Stimulated activated CD4-positive, alpha-beta T cell treated with anti-CD3 and anti-CD28 coated beads, Interleukin-2, amount 100 ng/mL, for 4 hours (primary cell): ENCODE data around the gene ZSCAN10.
"Not testable (repeated sequence)": the region's sequence is repeated elsewhere in the genome, so short reads cannot be mapped to it uniquely, and the experiment has no call there.

Experiments
- DNase-seq: peaks from one replicate; pipeline ENCODE4 v3.0.0-alpha.2; 2020; ENCODE audit warnings: low read depth

Gene ZSCAN10

GRCh38 chr16:3098459-3099394 is at the start of gene ZSCAN10:
Gene ZSCAN10 (minus strand): TSS chr16:3099294. CDS start chr16:3092937, 6,357 bp downstream.
- no peak for DNase-seq

GRCh38 chr16:3148256-3149192 is 49.4 kb upstream of the ZSCAN10 start:
- DNase-seq = no peak

GRCh38 chr16:3147757-3148104 is 48.6 kb upstream of the ZSCAN10 start:
- no peak for DNase-seq

GRCh38 chr16:3147046-3147756 is 48.1 kb upstream of the ZSCAN10 start:
- no peak for DNase-seq

DNA sequence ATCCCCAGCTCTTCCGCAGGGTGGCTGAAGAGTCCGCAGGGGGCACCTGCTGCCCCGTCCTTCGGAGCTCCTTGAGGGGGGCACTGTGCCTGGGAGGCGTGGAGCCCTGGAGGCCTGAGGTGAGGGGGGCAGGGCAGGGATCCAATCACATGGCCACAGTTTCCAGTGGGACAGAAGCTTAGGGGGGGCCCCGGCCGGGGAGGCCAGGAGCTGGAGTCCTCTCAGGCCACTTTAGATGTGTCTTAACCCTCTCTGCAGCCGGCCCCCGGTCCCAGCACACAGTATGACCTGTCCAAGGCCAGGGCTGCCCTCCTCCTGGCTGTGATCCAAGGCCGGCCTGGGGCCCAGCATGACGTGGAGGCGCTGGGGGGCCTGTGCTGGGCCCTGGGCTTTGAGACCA is 46.6 kb upstream of the ZSCAN10 start:
- no peak for DNase-seq

DNA sequence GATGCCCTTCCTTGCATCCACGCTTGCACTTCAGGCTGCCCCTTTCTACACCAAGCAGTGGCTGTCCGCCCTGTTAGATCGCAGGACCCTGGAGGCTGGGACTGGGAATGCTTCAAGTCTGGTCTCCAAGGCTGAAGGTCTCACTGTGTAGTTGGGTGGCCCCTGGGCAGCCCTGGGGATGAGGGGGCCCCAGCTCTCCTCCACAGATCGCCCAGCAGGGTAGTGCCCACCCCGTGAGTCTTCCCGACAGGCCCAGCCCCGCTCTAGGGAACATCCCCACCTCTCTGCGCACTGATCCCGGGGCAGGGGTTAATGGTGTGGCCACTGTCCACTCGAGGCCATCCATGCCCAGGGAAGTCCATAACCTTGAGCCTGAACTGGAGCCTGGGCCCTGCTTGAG is 46.1 kb upstream of the ZSCAN10 start:
- no peak for DNase-seq

DNA sequence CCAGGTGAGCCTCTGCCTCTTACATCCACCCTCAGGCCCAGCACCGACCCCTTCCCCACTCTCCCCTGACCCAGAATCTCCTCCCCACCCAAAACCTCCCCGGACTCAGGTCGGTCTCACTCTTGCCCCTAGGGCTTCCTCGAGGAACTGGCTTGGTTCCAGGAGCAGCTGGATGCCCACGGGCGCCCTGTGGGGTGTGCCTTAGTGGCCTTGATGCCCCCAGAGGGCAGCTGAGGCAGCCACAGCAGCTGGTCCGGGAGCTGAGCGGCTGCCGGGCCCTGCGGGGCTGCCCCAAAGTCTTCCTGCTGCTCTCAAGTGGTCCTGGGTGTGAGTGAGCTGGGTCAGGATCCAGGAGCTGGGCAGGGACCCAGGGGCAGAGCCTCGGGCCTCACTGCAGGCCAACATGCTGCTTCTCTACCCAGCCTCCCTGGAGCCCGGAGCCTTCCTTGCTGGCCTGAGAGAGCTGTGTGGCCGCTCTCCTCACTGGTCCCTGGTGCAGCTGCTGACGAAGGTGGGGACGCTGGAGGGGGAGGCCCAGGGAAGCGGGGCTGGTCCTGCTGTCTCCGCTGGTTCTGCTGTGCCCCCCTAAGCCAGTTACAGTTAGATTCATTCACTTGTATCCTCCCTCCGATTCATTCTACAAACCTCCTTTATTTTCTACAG is 45.4 kb upstream of the ZSCAN10 start:
- DNase-seq = no peak

DNA sequence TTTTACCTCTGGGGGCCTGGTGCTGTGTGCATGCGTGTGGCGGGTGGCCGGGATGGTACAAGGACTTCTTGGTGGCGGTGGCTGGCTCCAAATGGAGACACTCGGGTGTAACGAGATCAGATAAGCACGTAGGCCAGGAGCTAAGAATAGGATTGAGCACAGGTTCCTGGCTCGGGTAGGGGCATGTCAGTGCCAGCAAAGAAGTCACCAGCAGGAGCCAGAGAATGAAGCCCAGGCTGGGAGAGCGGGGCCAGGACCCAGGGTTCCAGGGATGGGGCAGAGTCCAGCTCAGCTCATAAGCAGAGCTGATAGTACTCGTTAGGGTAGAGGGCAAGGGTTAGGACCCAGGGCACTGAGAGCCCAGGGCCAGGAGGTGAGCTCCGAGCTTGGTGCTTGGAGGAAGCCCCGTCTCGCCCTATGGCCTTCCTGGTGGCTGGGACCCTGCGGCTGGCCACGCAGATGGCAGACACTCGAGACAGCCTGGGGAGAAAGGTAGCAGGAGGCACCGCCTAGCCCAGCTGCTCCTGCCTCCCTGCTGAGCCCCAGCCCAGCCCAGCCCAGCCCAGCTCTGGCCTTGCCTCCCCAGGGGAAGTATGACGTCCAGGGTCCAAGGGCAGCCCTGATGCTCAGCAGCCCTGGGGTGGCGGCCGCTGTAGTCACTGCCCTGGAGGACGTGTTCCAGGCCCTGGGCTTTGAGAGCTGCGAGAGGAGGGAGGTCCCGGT is 44.7 kb upstream of the ZSCAN10 start:
- DNase-seq = no peak

DNA sequence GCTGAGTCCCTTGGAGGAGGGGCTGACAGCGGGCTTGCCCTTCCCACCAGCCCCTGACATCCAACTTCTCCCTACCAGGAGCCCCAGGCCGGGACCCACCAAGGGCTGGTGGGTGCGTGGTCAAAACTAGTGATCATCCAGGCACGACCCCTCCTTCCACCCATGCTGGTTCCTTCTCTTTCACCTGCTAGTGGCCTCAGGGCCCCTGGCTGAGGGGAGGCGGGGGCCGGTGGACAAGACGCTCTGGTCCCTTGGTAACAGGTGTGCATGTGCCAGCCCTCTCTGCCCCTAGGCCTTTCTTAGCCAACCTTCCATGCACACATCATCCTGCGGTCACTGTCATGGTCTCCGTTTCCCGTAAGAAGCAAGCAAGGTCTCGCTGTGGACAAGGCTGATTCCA is 44.1 kb upstream of the ZSCAN10 start:
- no peak for DNase-seq

GRCh38 chr16:3142770-3143169 is 43.7 kb upstream of the ZSCAN10 start:
- DNase-seq = no peak

- DNase-seq = no peak
These were observed 43.2 kb upstream of the ZSCAN10 start for GRCh38 chr16:3142327-3142726.

DNA sequence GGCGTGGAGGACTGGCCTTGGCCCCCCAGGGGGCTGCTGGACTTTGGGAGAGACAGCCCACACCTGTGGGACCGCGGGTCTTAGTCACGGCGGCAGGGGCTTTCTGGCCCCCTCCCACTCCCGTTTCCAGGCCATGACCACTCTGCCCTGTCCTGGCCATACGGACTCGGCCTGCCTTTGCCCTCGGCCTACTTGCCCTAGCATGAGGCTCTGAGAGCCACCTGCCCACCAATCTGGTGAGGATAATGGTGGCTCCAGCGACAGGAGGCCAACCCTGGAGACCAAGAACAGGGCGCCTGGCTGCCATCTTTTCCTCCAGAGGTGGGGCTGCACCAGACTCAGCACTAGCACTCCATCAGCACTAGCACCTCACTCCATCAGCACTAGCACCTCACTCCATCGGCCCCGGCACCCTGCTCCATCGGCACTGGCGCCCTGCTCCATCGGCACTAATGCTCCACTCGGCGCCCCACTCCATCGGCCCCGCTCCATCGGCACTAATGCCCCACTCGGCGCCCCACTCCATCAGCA is 42.8 kb upstream of the ZSCAN10 start:
- no peak for DNase-seq

DNA sequence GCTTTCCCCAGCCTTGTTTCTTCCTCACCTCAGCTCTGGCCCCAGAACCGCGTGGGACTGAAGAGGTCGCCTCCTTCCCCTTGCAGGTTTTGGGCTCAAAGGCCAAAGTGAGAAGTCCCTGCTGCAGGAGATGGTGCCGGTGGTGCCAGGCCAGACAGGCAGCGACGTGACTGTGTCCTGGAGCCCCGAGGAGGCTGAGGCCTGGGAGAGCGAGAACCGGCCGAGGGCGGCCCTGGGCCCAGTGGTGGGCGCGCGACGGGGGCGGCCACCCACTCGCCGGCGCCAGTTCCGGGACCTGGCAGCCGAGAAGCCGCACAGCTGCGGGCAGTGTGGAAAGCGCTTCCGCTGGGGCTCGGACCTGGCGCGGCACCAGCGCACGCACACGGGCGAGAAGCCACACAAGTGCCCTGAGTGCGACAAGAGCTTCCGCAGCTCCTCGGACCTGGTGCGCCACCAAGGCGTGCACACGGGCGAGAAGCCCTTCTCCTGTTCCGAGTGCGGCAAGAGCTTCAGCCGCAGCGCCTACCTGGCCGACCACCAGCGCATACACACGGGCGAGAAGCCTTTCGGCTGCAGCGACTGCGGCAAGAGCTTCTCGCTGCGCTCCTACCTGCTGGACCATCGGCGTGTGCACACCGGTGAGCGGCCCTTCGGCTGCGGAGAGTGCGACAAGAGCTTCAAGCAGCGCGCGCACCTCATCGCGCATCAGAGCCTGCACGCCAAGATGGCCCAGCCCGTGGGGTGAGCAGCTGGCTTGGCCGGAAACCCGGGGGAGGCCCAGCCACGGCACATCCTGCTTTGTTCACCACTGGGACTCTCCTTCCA is 41.7 kb upstream of the ZSCAN10 start:
- DNase-seq = no peak

GRCh38 chr16:3139561-3139960 is 40.5 kb upstream of the ZSCAN10 start:
- not testable (repeated sequence) for DNase-seq

- no peak for DNase-seq
These were observed 39.8 kb upstream of the ZSCAN10 start for GRCh38 chr16:3138823-3139426.

DNA sequence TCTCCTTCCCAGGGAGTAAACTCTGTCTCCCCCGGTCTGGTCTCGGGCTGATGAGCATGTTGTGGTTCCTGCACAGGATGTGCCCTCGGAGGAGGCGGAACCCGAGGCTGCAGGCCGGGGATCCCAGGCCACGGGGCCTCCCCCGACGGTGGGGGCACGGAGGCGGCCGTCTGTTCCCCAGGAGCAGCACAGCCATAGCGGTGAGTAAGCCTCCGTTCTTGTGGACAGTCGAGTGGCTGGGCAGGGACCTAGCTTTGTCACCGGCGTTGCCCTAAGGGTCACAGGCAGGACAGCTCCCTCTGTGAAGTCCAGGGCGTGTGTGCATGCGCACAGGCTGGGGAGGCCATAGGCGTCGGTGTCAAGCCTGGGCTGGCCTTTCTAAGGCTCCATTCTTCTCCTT is 39.2 kb upstream of the ZSCAN10 start:
- DNase-seq = no peak

DNA sequence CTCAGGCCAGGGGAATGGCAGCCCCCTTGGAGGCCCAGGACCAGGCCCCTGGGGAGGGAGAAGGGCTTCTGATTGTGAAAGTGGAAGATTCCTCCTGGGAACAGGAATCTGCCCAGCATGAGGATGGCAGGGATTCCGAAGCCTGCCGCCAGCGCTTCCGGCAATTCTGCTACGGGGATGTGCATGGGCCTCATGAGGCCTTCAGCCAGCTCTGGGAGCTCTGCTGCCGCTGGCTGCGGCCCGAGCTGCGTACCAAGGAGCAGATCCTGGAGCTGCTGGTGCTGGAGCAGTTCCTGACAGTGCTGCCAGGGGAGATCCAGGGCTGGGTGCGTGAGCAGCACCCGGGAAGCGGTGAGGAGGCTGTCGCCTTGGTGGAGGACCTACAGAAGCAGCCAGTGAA is 38.2 kb upstream of the ZSCAN10 start:
- no peak for DNase-seq

DNA sequence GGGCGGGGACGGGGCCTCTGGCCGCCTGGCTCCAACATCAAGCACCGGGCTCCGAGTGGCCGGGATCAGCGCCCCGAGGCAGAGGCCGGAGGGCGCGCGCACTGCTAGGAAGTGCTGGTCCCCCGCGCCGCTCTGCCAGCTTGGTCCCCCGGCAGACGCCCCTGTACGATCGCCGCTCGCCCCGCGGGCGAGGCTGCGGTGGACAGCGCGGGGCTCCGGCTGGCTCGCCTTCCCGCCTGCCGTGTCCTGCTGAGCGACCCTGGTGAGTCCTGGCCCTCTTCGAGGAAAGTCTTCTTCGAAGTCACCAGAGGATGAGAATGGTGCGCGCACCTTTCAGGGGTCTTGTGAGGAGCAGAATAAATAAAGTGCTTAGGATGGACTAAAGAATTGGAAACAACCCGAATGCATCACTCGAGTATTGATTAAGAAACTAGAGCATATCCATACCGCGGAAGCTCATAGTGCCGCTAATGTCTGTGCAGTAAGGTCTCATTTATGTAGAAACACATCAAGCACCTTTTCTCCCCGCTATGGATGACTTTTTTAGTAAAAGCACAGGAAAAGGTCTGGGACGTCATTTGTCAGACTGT is 36.1 kb upstream of the ZSCAN10 start:
- DNase-seq = no peak
